HEK293 (cell line): ENCODE measurements around the gene EMP1.

Source experiments
- CTCF ChIA-PET: fragments of 350-600 bp; formaldehyde crosslinking; extraction: SDS; loops from one replicate; lab custom pipeline; 2021; ENCODE audit warnings: antibody characterized with exemption; lab: Yijun Ruan, JAX
- POLR2A ChIA-PET: fragments of 300-600 bp; formaldehyde crosslinking; extraction: SDS; loops from one replicate; lab custom pipeline; 2020; ENCODE audit warnings: antibody characterized with exemption, inconsistent platforms; lab: Yijun Ruan, JAX
- H3K27ac ChIP-seq: fragments of 200-500 bp; sonication (Bioruptor generic); 2 replicates; pipeline ENCODE4 v1.5.1; 2014; ENCODE audit warnings: low read depth, low read length, control low read depth, inconsistent platforms; ENCODE audit errors: extremely low read depth
- H3K36me3 ChIP-seq, 2 experiments: fragments of 200-500 bp in 1 of 2; sonication (Bioruptor generic) in 1 of 2; 1 replicate in 1 of 2; 2 replicates in 1 of 2; pipeline ENCODE4 v1.5.1; 2014 to 2017; ENCODE audit warnings: inconsistent platforms in 2 of 2, low read length in 2 of 2; ENCODE audit not compliant: control insufficient read depth in 2 of 2, insufficient read depth in 1 of 2
- H3K4me1 ChIP-seq: fragments of 200-500 bp; sonication (Bioruptor generic); 2 replicates; pipeline ENCODE4 v1.5.1; 2014; ENCODE audit warnings: mild to moderate bottlenecking, low read length, inconsistent platforms; ENCODE audit not compliant: control insufficient read depth, insufficient read depth
- H3K4me3 ChIP-seq: 2 replicates; pipeline ENCODE4 v1.5.1; 2011; ENCODE audit warnings: low read depth, mild to moderate bottlenecking, control low read depth, low read length, moderate library complexity
- H3K9me3 ChIP-seq: fragments of 200-500 bp; sonication (Bioruptor generic); 2 replicates; pipeline ENCODE4 v1.5.1; 2014; ENCODE audit warnings: low read depth, low read length, inconsistent platforms; ENCODE audit not compliant: control insufficient read depth, insufficient read depth
- GLIS2 ChIP-seq: fragments of 450-650 bp; formaldehyde crosslinking; IDR thresholded peaks from 2 replicates; pipeline ENCODE4 v1.5.1; 2016; ENCODE audit warnings: missing biosample characterization, missing genetic modification characterization
- HOXA7 ChIP-seq: sonication (generic); formaldehyde crosslinking; IDR thresholded peaks from 2 replicates; pipeline ENCODE4 v1.8.1; 2022; ENCODE audit warnings: missing genetic modification reagents, borderline replicate concordance
- MYNN ChIP-seq: fragments of 450-650 bp; formaldehyde crosslinking; IDR thresholded peaks from 2 replicates; pipeline ENCODE4 v1.5.1; 2016; ENCODE audit warnings: missing biosample characterization, missing genetic modification characterization, borderline replicate concordance
- ZIC2 ChIP-seq: fragments of 450-650 bp; formaldehyde crosslinking; IDR thresholded peaks from 2 replicates; pipeline ENCODE4 v1.5.1; 2016; ENCODE audit warnings: missing biosample characterization, missing genetic modification characterization
- ZNF146 ChIP-seq: fragments of 450-650 bp; formaldehyde crosslinking; IDR thresholded peaks from 2 replicates; pipeline ENCODE4 v1.5.1; 2016; ENCODE audit warnings: missing biosample characterization, missing genetic modification characterization
- ZNF155 ChIP-seq: fragments of 450-650 bp; formaldehyde crosslinking; IDR thresholded peaks from 2 replicates; pipeline ENCODE4 v1.5.1; 2016; ENCODE audit warnings: missing biosample characterization, missing genetic modification characterization
- ZNF211 ChIP-seq: fragments of 450-650 bp; formaldehyde crosslinking; IDR thresholded peaks from 2 replicates; pipeline ENCODE4 v1.5.1; 2016; ENCODE audit warnings: low read depth, missing biosample characterization, missing genetic modification characterization
- ZNF214 ChIP-seq: fragments of 450-650 bp; formaldehyde crosslinking; IDR thresholded peaks from 2 replicates; pipeline ENCODE4 v1.5.1; 2017; ENCODE audit warnings: missing biosample characterization, mild to moderate bottlenecking, missing genetic modification characterization, borderline replicate concordance
- ZNF248 ChIP-seq: fragments of 450-650 bp; formaldehyde crosslinking; IDR thresholded peaks from 2 replicates; pipeline ENCODE4 v1.5.1; 2017; ENCODE audit warnings: missing biosample characterization, missing genetic modification characterization
- ZNF274 ChIP-seq, 2 experiments: fragments of 200-500 bp in 1 of 2; fragments of 450-650 bp in 1 of 2; sonication (Bioruptor generic) in 1 of 2; formaldehyde crosslinking in 1 of 2; IDR thresholded peaks; 2 replicates each; pipeline versions ENCODE4 v1.5.1 to v1.6.1; 2014 to 2016; ENCODE audit warnings: borderline replicate concordance in 1 of 2, inconsistent platforms in 1 of 2, low read length in 1 of 2, missing biosample characterization in 1 of 2, missing genetic modification characterization in 1 of 2
- ZNF324 ChIP-seq: fragments of 450-650 bp; formaldehyde crosslinking; IDR thresholded peaks from 2 replicates; pipeline ENCODE4 v1.5.1; 2016; ENCODE audit warnings: missing biosample characterization, missing genetic modification characterization
- ZNF423 ChIP-seq: fragments of 450-650 bp; formaldehyde crosslinking; IDR thresholded peaks from 2 replicates; pipeline ENCODE4 v1.5.1; 2016; ENCODE audit warnings: missing biosample characterization, missing genetic modification characterization
- ZNF660 ChIP-seq: fragments of 450-650 bp; IDR thresholded peaks from 2 replicates; pipeline ENCODE4 v1.5.1; 2018; ENCODE audit warnings: missing biosample characterization, mild to moderate bottlenecking, missing genetic modification characterization
- ZNF707 ChIP-seq: fragments of 450-650 bp; formaldehyde crosslinking; IDR thresholded peaks from 2 replicates; pipeline ENCODE4 v1.5.1; 2016; ENCODE audit warnings: missing biosample characterization, missing genetic modification characterization
- ZNF777 ChIP-seq: fragments of 450-650 bp; formaldehyde crosslinking; IDR thresholded peaks from 2 replicates; pipeline ENCODE4 v1.5.1; 2017; ENCODE audit warnings: missing biosample characterization, missing genetic modification characterization, borderline replicate concordance
- TF ChIP-seq, protein P1 (sequence below): fragments of 450-650 bp; formaldehyde crosslinking; IDR thresholded peaks from 2 replicates; pipeline ENCODE4 v1.5.1; 2016; ENCODE audit warnings: missing biosample characterization, missing genetic modification characterization
- TF ChIP-seq, protein P2 (sequence below): fragments of 450-650 bp; formaldehyde crosslinking; IDR thresholded peaks from 2 replicates; pipeline ENCODE4 v1.5.1; 2016; ENCODE audit warnings: missing biosample characterization, missing genetic modification characterization, low read depth
- TF ChIP-seq, protein P3 (sequence below): fragments of 450-650 bp; formaldehyde crosslinking; IDR thresholded peaks from 2 replicates; pipeline ENCODE4 v1.5.1; 2016; ENCODE audit warnings: missing biosample characterization, missing genetic modification characterization
- TF ChIP-seq, protein P4 (sequence below): fragments of 450-650 bp; formaldehyde crosslinking; IDR thresholded peaks from 2 replicates; pipeline ENCODE4 v1.5.1; 2016; ENCODE audit warnings: missing biosample characterization, missing genetic modification characterization
- TF ChIP-seq, protein P5 (sequence below): fragments of 450-650 bp; formaldehyde crosslinking; IDR thresholded peaks from 2 replicates; pipeline ENCODE4 v1.5.0; 2017; ENCODE audit warnings: missing biosample characterization, missing genetic modification characterization, borderline replicate concordance

EMP1 gene

DNA sequence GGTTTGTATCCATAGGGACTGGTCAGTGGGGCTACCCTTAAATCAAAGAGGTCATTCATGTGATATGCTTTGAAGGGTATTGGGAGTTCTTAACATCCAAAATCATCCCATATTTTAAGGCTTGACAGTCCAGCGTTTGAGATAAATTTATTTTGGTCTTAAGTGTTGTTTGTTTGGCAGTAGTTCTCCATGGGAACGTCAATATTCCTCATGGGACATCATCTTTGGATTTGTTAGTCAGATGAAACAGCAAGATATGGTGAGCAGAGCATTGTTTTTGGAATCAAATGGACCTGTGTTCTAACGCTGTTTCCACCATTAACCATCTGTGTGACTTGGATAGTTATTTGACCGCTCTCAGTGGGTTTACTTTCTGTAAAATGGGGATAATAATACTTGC, 47.1 kb upstream of the EMP1 start:
- no peak overlapping the region for H3K4me3 ChIP-seq
- CTCF ChIA-PET: interaction anchor here (0.6 to 1.4 kb wide), 3 partner anchors 15 to 29 kb away, joined by 3 to 4 read pairs (median 3); no protein-coding TSS in a partner anchor
- POLR2A ChIA-PET: no interaction called here
- TF ChIP-seq ZNF660 (tag by site-specific recombination) (no peak), ZNF155 (tag by site-specific recombination) (no peak), ZNF248 (tag by site-specific recombination) (no peak), MYNN (tag by site-specific recombination) (no peak), GLIS2 (tag by site-specific recombination) (no peak), ZNF214 (tag by site-specific recombination) (no peak), ZNF146 (no peak), HOXA7 (no peak), ZIC2 (tag by site-specific recombination) (no peak), ZNF274 (IDR thresholded peaks at IDR 0.05; ENCODE audit: low read length) (no peak), ZNF274 (tag by site-specific recombination; IDR thresholded peaks at IDR 0.05; ENCODE audit: borderline replicate concordance) (no peak), ZNF324 (no peak), ZNF777 (no peak), ZNF423 (tag by site-specific recombination) (no peak), ZNF211 (tag by site-specific recombination) (no peak), ZNF707 (tag by site-specific recombination) (no peak)
- TF ChIP-seq, protein P1, sequence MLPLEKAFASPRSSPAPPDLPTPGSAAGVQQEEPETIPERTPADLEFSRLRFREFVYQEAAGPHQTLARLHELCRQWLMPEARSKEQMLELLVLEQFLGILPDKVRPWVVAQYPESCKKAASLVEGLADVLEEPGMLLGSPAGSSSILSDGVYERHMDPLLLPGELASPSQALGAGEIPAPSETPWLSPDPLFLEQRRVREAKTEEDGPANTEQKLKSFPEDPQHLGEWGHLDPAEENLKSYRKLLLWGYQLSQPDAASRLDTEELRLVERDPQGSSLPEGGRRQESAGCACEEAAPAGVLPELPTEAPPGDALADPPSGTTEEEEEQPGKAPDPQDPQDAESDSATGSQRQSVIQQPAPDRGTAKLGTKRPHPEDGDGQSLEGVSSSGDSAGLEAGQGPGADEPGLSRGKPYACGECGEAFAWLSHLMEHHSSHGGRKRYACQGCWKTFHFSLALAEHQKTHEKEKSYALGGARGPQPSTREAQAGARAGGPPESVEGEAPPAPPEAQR (tag by site-specific recombination): no peak
- TF ChIP-seq, protein P2, sequence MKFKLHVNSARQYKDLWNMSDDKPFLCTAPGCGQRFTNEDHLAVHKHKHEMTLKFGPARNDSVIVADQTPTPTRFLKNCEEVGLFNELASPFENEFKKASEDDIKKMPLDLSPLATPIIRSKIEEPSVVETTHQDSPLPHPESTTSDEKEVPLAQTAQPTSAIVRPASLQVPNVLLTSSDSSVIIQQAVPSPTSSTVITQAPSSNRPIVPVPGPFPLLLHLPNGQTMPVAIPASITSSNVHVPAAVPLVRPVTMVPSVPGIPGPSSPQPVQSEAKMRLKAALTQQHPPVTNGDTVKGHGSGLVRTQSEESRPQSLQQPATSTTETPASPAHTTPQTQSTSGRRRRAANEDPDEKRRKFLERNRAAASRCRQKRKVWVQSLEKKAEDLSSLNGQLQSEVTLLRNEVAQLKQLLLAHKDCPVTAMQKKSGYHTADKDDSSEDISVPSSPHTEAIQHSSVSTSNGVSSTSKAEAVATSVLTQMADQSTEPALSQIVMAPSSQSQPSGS: no peak
- TF ChIP-seq, protein P3, sequence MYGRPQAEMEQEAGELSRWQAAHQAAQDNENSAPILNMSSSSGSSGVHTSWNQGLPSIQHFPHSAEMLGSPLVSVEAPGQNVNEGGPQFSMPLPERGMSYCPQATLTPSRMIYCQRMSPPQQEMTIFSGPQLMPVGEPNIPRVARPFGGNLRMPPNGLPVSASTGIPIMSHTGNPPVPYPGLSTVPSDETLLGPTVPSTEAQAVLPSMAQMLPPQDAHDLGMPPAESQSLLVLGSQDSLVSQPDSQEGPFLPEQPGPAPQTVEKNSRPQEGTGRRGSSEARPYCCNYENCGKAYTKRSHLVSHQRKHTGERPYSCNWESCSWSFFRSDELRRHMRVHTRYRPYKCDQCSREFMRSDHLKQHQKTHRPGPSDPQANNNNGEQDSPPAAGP (tag by site-specific recombination): no peak
- TF ChIP-seq, protein P4, sequence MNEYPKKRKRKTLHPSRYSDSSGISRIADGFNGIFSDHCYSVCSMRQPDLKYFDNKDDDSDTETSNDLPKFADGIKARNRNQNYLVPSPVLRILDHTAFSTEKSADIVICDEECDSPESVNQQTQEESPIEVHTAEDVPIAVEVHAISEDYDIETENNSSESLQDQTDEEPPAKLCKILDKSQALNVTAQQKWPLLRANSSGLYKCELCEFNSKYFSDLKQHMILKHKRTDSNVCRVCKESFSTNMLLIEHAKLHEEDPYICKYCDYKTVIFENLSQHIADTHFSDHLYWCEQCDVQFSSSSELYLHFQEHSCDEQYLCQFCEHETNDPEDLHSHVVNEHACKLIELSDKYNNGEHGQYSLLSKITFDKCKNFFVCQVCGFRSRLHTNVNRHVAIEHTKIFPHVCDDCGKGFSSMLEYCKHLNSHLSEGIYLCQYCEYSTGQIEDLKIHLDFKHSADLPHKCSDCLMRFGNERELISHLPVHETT: no peak
- TF ChIP-seq, protein P5, sequence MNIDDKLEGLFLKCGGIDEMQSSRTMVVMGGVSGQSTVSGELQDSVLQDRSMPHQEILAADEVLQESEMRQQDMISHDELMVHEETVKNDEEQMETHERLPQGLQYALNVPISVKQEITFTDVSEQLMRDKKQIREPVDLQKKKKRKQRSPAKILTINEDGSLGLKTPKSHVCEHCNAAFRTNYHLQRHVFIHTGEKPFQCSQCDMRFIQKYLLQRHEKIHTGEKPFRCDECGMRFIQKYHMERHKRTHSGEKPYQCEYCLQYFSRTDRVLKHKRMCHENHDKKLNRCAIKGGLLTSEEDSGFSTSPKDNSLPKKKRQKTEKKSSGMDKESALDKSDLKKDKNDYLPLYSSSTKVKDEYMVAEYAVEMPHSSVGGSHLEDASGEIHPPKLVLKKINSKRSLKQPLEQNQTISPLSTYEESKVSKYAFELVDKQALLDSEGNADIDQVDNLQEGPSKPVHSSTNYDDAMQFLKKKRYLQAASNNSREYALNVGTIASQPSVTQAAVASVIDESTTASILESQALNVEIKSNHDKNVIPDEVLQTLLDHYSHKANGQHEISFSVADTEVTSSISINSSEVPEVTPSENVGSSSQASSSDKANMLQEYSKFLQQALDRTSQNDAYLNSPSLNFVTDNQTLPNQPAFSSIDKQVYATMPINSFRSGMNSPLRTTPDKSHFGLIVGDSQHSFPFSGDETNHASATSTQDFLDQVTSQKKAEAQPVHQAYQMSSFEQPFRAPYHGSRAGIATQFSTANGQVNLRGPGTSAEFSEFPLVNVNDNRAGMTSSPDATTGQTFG: no peak
- no peak overlapping the region for H3K27ac ChIP-seq
- no peaks in the 10 kb centered on the region for H3K36me3 ChIP-seq
- H3K4me1 ChIP-seq: 0 out of 2 replicates have a peak, but pooled peaks cover 2% of the 10 kb centered on the region
- no peaks in the 10 kb centered on the region for H3K9me3 ChIP-seq
